MG63 (cell line): Measurements from ENCODE around the gene MYCBPAP. TPM values are rescaled to one million over a fixed set of nuclear protein-coding genes. Genes with fewer than 3 reads are reported as not detected.

Source experiments
- DNase-seq: peaks from one replicate; pipeline ENCODE4 v3.0.0-alpha.2; 2020
- H3K27me3 ChIP-seq: fragments of 250-450 bp; sonication (Bioruptor Pico); 2 replicates; pipeline ENCODE4 v1.5.1; 2020; ENCODE audit warnings: mild to moderate bottlenecking, moderate library complexity
- H3K36me3 ChIP-seq: fragments of 250-450 bp; sonication (Bioruptor Pico); 2 replicates; pipeline ENCODE4 v1.5.1; 2020; ENCODE audit warnings: mild to moderate bottlenecking, moderate library complexity
- H3K4me3 ChIP-seq: fragments of 250-450 bp; sonication (Bioruptor Pico); 2 replicates; pipeline ENCODE4 v1.5.1; 2020; ENCODE audit warnings: mild to moderate bottlenecking, moderate library complexity
- H3K9me3 ChIP-seq: fragments of 250-450 bp; sonication (Bioruptor Pico); 2 replicates; pipeline ENCODE4 v1.5.1; 2020; ENCODE audit warnings: mild to moderate bottlenecking, moderate library complexity
- total RNA-seq: library from RNA; depleted of rRNA; stranded (reverse); fragments of >200 nt; shearing (Covaris generic); gene quantifications from 2 replicates; pipeline ENCODE4 v1.2.3, GENCODE V29; 2014; ENCODE audit warnings: low replicate concordance

The MYCBPAP gene
- total RNA-seq, 1 experiment from 2014 or later, result not detected

GRCh38 chr17:50548831-50549230 is 40.6 kb downstream of the MYCBPAP start:
- Histone ChIP-seq H3K36me3 (peaks cover 35% of the 10 kb centered on the region), H3K9me3 (no peaks in the 10 kb centered on the region), H3K27me3 (no peaks in the 10 kb centered on the region), H3K4me3 (no peak overlapping the region)
- DNase-seq, result no peak

- Histone ChIP-seq H3K4me3 (no peak overlapping the region), H3K9me3 (no peaks in the 10 kb centered on the region), H3K27me3 (no peaks in the 10 kb centered on the region), H3K36me3 (peaks cover 35% of the 10 kb centered on the region)
- no peak for DNase-seq
Measured at GRCh38 chr17:50549256-50549941, 41.2 kb downstream of the MYCBPAP start.

GRCh38 chr17:50549969-50550368 is 41.7 kb downstream of the MYCBPAP start:
- Histone ChIP-seq H3K36me3 (peaks cover 35% of the 10 kb centered on the region), H3K4me3 (no peak overlapping the region), H3K27me3 (no peaks in the 10 kb centered on the region), H3K9me3 (no peaks in the 10 kb centered on the region)
- no peak for DNase-seq

- H3K36me3 ChIP-seq, result peaks cover 39% of the 10 kb centered on the region
- peak; percentile 57 for DNase-seq
- H3K4me3 ChIP-seq, result no peak overlapping the region
- no peaks in the 10 kb centered on the region for H3K27me3 ChIP-seq
- H3K9me3 ChIP-seq, result no peaks in the 10 kb centered on the region
Measured at GRCh38 chr17:50550661-50551432, 42.6 kb downstream of the MYCBPAP start.

GRCh38 chr17:50551433-50551815 is 43.2 kb downstream of the MYCBPAP start:
- no peak for DNase-seq
- Histone ChIP-seq H3K27me3 (no peaks in the 10 kb centered on the region), H3K36me3 (peaks cover 39% of the 10 kb centered on the region), H3K4me3 (no peak overlapping the region), H3K9me3 (no peaks in the 10 kb centered on the region)

- Histone ChIP-seq H3K4me3 (no peak overlapping the region), H3K9me3 (no peaks in the 10 kb centered on the region), H3K27me3 (no peaks in the 10 kb centered on the region)
Measured at GRCh38 chr17:50551884-50552283, 43.6 kb downstream of the MYCBPAP start.

GRCh38 chr17:50554201-50554600 is 46.0 kb downstream of the MYCBPAP start:
- Histone ChIP-seq H3K9me3 (no peaks in the 10 kb centered on the region), H3K4me3 (no peak overlapping the region)

More at GRCh38 chr17:50551884-50552283, 43.6 kb downstream of the MYCBPAP start:
- DNase-seq, result no peak
- peaks cover 39% of the 10 kb centered on the region for H3K36me3 ChIP-seq

GRCh38 chr17:50556803-50557202 is 48.6 kb downstream of the MYCBPAP start:
- peak; percentile 40 for DNase-seq
- Histone ChIP-seq H3K9me3 (no peaks in the 10 kb centered on the region), H3K36me3 (peaks cover 10% of the 10 kb centered on the region), H3K27me3 (peaks cover 6% of the 10 kb centered on the region), H3K4me3 (no peak overlapping the region)

More at GRCh38 chr17:50554201-50554600, 46.0 kb downstream of the MYCBPAP start:
- H3K36me3 ChIP-seq, result peaks cover 32% of the 10 kb centered on the region
- no peak for DNase-seq
- H3K27me3 ChIP-seq, result no peaks in the 10 kb centered on the region

GRCh38 chr17:50557630-50558029 is 49.4 kb downstream of the MYCBPAP start:
- Histone ChIP-seq H3K9me3 (no peaks in the 10 kb centered on the region), H3K36me3 (peaks cover 7% of the 10 kb centered on the region; the same call in 1 of the 2 replicates), H3K27me3 (peaks cover 12% of the 10 kb centered on the region), H3K4me3 (no peak overlapping the region)
- DNase-seq, result no peak

GRCh38 chr17:50558091-50558490 is 49.9 kb downstream of the MYCBPAP start:
- DNase-seq, result no peak
- H3K9me3 ChIP-seq, result no peaks in the 10 kb centered on the region
- H3K27me3 ChIP-seq, result peaks cover 17% of the 10 kb centered on the region

GRCh38 chr17:50558581-50558940 is 50.3 kb downstream of the MYCBPAP start:
- H3K36me3 ChIP-seq, result peaks cover 4% of the 10 kb centered on the region; the same call in 1 of the 2 replicates
- H3K4me3 ChIP-seq, result no peak overlapping the region
- no peak for DNase-seq
- no peaks in the 10 kb centered on the region for H3K9me3 ChIP-seq
- H3K27me3 ChIP-seq, result peaks cover 21% of the 10 kb centered on the region

More at GRCh38 chr17:50558091-50558490, 49.9 kb downstream of the MYCBPAP start:
- H3K36me3 ChIP-seq, result peaks cover 4% of the 10 kb centered on the region; the same call in 1 of the 2 replicates
- H3K4me3 ChIP-seq, result no peak overlapping the region

GRCh38 chr17:50558941-50559614 is 50.8 kb downstream of the MYCBPAP start:
- no peak for DNase-seq
- peaks cover 25% of the 10 kb centered on the region for H3K27me3 ChIP-seq
- no peak overlapping the region for H3K4me3 ChIP-seq
- peaks cover 4% of the 10 kb centered on the region; the same call in 1 of the 2 replicates for H3K36me3 ChIP-seq
- no peaks in the 10 kb centered on the region for H3K9me3 ChIP-seq

GRCh38 chr17:50559674-50560184 is 51.5 kb downstream of the MYCBPAP start:
- peak overlapping the region; percentile 54 for H3K4me3 ChIP-seq
- no peaks in the 10 kb centered on the region for H3K9me3 ChIP-seq
- H3K27me3 ChIP-seq, result peaks cover 25% of the 10 kb centered on the region
- peak; percentile 77 for DNase-seq
- peaks cover 4% of the 10 kb centered on the region; the same call in 1 of the 2 replicates for H3K36me3 ChIP-seq

GRCh38 chr17:50560185-50560824 is 52.1 kb downstream of the MYCBPAP start, which contains the start of gene CACNA1G:
Gene CACNA1G (plus strand): TSS chr17:50560715. CDS start chr17:50561460, 745 bp downstream.
- peak; percentile 95 for DNase-seq
- peak within 1 kb of the TSS; percentile 54 for H3K4me3 ChIP-seq
- 0 out of 2 replicates have a peak, but pooled peaks cover 4% of the 10 kb centered on the region for H3K36me3 ChIP-seq
- peaks cover 25% of the 10 kb centered on the region for H3K27me3 ChIP-seq
- H3K9me3 ChIP-seq, result no peaks in the 10 kb centered on the region

GRCh38 chr17:50560931-50561745 is 52.9 kb downstream of the MYCBPAP start:
- Histone ChIP-seq H3K36me3 (no peaks in the 10 kb centered on the region), H3K9me3 (no peaks in the 10 kb centered on the region), H3K4me3 (peak overlapping the region; percentile 54; the same call in 1 of the 2 replicates), H3K27me3 (peaks cover 28% of the 10 kb centered on the region)
- no peak for DNase-seq
